HG03175 (cell line): Measurements from ENCODE around the gene MOCS1.

ENCODE experiments used
- ATAC-seq: cut with Tn5 transposase; IDR thresholded peaks from one replicate; pipeline ENCODE4 v1.9.1; 2021; ENCODE audit warnings: mild to moderate bottlenecking, moderate library complexity; ENCODE audit not compliant: unreplicated experiment

The MOCS1 gene

DNA sequence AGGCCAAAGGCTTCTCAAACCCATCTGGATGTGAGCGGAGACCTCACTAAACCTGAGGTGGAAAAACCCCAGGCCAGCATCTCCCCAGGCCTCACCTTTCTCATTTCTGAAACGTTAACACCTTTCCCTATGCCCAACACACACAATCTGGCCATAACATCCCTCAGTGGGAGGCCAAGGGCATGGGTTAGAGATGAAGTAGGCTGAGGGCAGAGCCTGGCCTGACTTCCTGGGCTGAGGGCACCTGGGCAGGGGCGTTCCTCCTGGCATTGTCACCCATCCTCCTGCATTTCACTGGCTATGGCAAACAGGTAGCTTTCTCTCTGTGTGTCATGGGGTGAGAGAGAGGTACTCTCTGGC, 8.4 kb downstream of the MOCS1 start:
- ATAC-seq, result no peak

DNA sequence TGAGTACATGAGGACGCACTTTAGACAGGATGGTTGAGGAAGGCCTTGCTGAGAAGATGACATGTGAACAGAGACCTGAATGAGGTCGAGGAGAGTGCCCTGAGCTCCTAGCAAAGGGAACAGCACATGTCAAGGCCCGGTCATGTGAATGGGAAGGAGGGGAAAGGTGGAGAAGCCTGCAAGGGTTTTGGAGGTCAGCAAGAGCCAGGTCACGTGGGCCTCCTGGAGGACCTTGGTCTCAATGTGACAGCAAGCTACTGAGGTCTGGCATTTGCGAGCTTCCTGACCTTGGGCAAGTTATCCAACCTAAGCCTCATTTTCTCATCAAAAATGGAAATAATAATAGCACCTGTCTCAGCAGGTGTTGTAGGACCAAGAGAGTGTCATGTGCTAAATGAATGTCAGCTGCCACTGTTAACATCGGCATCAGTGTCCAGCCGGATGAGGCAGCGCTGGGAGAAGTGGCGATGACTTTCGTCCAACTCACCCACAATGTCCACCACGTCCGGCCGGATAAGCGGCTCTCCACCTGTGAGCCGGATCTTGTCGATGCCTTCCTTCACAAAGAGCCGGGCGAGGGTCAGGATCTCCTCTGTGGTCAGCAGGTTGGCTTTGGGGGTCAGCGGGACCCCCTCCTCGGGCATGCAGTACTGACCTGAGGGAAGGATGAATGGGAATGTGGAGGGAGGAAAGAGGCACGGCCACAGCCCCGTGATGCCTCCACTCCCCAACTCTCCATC, 8.9 kb downstream of the MOCS1 start:
- no peak for ATAC-seq

DNA sequence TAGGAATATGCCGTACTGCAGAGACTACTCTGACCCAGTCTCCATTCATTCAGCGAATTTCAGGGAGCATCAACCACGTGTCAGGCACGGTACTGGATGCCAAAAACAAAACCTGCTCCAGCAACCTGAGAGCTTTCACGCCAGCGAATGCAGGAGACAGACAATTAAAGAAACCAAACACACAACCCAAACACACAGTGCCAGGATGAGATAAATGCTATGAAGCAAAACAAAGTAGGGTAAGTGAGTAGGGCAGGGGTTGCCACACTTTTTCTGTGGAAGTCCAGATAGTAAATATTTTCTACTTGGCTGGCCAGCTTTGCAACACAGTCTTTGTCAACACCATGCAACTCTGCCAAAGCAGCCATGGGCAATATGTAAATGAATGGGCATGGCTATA, 10.0 kb downstream of the MOCS1 start:
- no peak for ATAC-seq

DNA sequence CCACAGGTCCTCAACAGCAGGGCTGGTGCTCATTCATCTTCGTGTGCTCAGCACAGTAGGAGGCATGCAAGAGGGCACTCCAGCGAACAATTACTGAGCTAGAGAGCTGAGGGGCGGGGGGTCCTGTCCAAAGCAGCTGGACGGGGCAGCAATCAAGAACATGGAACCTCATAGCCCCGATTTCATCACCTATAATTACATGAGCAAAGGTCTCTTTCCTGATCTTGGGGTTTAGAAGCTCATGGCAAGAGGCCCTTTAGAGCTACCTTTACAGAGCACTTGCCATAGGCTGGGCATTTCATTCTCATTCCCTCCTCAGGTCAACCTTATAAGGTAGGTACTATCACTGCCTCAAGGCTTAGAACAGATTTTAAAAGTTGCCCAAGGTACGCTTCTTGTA, 10.4 kb downstream of the MOCS1 start:
- ATAC-seq, result no peak

DNA sequence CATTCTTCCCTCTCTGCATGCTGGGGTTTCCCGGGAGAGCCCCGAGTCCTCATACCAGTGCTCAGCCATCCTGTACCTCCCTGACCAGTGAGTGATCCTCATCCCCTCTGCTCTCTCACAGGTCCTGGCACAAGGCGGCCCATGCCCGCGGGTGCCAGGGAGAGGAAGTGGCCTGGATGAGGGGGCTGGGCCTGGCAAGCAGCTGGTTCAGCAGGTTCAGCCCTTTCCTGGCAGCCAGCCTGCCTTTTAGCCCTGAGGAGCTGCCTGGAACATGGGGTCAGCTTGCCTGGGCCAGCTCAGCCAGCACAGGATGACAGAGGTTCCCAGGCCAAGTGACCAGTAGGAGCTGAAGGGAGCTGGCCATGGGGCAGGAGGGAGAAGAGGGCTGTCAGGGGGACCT, 10.9 kb downstream of the MOCS1 start:
- no peak for ATAC-seq

DNA sequence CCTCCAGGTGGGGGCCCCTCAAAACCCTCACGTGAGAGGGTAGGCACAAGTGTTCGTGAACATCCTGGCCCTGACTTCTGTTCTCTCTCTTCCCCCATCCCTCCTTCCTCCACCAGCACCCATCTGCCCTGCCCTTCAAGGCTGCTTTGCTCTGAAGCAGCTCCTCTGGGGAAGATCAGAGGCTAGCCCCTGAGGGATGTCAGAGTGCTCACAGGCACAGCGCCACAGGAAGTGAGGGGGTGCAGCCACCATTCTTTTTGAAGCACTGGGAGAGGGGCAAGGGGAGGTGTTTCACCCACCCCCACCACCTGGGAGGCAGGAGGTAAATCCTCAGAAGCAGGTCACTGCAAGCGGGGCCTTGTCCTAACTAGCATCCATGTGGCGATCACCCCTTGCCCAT, 11.4 kb downstream of the MOCS1 start:
- ATAC-seq, result no peak

DNA sequence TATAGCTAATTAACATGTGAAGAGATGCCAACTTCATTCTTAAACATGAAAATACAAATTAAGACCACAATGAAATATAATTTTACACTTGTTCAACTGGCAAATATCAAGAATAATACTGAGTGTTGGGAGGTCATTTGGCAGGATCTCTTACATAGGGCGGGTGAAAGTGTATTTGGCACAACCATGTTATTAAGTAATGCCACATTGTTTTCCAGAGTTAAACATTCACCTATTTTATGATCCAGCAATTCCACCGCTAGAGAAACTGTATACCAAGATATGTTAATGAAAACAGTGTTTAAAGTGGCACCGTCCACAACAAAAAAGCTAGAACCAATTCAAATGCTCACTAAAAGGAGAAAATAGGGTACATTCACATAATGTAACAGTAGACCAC, 14.1 kb downstream of the MOCS1 start:
- no peak for ATAC-seq

DNA sequence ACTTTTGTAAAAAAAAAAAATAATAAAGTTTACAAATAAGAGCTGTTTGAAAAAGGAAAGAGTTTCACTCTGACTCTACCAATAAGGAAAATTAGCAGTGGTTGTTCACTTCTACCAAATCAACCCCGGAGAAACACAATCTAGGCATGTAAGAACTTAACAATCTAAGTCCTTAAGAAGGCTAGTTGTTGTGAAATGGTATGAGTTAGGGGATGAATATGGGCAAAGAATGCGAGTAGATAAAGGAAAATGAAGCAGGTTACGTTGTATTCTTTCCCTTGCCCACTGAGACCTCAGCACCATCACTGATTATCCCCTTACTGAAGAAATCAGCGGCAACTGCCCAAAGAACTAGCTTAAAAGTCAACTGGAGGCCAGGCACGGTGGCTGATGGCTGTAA, 15.4 kb downstream of the MOCS1 start:
- ATAC-seq, result no peak

DNA sequence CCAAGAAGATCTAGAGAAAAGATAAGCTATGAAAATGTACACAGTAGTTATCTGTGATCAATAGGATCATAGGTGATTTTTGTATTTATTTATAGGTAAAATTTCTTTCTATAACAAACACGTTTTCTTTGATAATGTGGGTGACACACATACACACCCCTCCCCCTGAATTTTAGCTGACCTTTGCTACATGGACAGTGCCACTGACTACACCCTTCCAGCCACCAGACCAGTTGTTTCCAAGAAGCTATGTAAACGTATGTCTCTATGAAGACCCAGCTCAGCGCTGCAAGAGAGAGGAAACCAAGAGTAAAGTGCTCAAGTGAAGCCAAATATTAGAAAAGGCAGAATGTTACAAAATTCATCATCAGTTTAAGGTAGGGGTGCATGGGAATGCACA, 16.3 kb downstream of the MOCS1 start:
- no peak for ATAC-seq

DNA sequence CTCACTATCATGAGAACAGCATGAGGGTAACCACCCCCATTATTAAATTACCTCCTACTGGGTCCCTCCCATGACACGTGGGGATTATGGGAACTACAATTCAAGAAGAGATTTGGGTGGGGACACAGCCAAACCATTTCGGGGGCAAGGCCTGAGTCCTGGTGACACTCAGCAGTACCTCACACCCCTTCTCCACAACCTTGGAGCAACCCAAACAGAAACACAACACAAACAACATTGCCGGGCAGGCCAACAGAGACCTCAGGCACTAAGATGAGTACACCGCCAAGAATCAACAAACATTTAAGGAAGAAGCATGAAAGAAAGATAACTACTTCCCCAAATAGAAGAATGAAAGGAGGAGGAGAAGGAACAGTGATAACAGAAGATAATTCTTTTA, 16.9 kb downstream of the MOCS1 start:
- ATAC-seq, result no peak

DNA sequence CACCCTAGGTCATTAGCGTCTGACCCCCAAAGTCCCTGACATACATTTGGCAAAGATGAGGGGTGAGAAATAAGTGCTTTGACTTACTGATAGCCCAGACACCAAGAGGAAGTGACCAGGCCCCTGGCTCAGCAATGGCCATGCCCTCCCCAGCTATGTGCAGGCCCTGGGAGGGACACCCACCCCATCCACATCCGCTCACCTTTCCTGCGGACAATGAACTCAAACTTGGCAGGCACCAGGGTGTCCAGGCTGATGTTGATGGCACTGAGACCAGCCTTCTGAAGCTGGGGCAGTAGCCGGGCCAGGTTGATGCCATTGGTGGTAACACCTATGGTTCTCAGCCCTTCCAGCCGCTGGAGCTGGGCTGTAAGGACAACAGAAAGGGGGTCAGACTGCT, 18.4 kb downstream of the MOCS1 start:
- ATAC-seq, result no peak

DNA sequence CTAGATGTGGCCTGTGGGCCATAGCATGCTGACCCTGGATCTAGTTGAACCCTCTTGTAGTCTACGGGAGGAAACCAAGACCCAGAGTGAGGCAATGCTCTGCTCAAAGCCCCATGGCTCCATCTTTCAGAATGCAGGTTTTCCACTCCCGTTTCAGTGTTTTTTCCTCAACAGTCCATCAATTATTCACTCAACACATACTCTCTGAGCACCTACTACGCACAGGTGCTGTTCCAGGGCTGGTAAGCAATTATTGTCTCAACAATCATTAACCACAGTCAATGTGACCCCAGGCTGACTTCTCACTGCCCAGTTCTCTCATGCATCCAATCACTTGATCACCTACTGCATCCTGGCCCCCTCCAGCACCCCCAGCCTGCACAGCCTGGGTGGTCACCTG, 20.0 kb downstream of the MOCS1 start:
- no peak for ATAC-seq

DNA sequence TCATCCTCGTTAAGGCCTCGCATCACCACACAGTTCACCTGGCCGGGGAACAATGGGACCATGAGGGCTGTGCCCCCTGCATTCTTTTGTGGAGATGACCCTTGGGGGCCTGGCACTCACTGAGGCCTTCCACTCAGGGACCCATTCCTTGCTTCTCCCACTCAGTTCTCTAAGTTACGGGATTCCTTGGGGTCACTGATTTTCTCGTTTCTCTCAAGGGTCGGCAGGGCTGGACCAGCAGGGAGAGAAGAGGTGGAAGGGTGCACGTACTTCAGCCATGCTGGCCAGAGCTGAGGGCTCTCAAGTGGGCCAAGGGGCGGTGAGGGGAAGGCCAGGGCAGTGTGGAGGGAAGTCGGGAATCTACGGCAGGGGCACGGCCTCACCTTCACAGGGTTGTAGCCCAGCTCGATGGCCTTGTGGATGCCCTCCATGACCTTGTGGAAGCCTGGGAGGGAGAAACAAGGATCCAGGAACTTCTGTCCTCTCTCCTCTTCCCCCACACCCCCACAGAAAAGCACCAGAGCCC, 20.8 kb downstream of the MOCS1 start:
- no peak for ATAC-seq

DNA sequence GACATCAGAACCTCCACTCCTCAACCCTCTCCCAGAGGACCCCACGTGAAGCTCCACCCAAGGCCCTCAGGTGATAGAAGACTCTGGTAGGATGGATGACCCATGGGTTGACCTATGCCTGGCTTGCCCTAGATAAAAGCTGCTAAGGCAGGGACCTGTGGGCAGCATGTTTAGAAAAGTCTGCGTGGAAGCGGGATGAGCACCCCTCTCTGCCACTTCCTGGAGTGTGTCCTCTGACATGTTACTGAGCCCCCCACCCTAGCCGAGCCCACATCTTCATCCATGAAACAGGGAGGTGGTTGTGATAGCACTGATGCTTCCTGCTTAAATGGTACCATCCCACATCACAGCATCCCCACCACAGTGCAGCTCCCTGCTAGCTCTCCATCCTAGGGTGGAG, 21.8 kb downstream of the MOCS1 start:
- ATAC-seq, result no peak

DNA sequence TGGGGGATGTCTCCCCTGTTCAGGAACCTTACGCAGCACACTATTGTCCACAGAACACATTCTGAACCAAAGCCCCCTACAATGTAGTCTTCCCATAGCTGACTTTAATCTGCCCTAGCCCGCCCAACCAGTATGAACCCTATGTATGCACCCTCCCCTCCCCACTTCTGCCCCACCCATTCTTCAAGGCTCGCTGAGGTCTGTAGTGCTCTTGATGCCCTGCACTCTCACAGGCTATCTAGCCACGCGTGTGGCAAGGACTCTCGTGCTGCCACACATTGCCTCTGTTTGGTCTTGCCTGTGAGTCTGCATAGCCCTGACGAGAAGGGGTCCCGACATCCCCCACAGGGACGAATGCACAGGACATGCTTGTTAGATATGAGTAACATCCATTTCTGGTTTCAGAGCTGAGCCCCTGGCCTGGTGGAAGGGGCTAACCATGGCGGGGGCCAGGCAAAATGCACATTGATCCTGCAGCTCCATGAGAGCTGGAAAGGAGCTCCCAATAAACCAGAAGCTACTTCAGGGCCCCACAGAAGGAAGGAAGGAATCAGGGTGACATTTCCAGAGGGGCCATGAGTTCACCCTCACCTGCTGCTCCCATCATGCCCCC, 22.6 kb downstream of the MOCS1 start:
- ATAC-seq, result no peak

DNA sequence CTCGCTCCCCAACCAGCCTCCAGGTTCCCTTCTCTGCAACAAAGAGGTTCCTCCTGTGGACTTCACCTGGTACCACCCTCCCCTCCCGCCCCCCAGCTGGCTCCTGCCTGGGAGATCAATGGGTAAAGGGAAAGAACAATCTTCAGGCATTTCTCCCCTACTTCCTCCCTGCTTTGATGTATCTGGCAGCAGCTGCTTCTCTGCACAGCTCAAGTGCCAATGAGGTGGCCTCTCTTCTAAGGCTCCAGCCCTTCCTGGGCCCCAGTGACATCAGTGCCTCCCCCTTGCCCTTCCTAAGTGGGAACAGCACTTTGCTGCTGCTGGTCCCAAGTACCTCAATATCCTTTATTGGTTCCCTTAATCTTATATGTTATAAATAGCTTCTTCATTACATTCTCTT, 23.5 kb downstream of the MOCS1 start:
- ATAC-seq, result no peak

DNA sequence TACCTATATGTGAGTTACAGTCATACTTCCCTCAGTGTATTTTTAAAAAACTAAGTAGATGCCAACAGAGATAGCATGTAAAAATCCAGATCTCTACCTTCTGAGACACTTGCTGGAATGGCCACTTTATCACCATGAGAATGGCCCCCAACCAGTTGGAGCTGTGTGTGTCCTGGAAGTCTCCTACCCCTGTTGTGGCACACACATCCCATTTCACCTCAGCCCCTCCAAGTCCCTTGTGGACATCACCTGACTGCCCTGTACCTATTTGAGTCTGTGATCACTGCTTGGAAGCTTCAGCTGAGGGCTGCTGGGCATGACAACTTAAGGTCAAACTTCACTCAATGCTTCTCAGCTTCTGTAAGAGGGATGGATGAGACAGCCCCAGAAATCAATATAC, 24.1 kb downstream of the MOCS1 start:
- no peak for ATAC-seq

DNA sequence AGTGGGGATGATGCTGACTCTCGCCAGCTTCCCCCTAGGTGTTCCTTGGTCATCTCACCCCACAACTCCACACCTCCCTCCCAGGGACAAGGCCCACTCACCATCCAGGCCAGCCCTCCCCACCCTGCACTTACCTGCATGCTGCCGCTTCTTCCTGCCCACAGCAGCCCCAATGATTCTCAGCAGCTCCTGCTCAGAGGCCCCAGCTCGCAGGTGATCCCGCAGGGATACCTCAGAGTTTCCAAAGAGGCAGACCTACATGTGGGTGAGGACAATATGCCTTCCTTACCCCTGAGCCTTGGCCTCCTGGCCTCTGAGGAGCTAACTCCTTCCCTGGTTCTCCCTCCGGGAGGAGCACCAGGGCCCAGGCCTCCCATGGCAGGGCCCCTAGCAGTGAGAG, 24.6 kb downstream of the MOCS1 start:
- no peak for ATAC-seq

DNA sequence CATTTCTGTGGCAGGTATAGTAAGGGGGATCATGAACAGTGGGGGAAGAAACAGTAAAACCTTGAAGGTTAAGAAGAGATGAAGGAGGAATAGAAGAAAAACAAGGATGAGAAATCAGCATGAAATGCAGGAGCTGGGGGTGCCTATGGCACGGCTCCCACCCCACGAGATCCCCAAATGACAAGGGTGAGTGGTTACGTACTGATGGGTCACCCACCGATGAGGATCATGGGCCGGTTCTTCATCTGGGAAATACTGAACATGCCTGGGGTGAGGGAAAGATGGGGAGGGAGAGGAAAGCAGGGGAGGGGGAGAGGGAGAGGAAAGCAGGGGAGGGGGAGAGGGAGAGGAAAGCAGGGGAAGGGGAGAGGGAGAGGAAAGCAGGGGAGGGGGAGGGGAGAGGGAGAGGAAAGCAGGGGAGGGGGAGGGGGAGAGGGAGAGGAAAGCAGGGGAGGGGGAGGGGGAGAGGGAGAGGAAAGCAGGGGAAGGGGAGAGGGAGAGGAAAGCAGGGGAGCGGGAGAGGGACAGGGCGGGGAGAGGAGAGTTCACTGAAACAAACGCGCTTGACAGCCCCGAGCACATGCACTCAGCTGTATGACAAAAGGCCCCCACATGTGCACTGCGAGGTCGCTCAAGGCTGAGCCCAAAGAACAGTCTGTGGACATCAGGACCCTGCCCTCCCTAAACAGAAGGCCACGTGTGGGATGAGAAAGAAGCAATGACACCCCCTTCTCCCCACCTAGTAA, 25.3 kb downstream of the MOCS1 start:
- ATAC-seq, result no peak

DNA sequence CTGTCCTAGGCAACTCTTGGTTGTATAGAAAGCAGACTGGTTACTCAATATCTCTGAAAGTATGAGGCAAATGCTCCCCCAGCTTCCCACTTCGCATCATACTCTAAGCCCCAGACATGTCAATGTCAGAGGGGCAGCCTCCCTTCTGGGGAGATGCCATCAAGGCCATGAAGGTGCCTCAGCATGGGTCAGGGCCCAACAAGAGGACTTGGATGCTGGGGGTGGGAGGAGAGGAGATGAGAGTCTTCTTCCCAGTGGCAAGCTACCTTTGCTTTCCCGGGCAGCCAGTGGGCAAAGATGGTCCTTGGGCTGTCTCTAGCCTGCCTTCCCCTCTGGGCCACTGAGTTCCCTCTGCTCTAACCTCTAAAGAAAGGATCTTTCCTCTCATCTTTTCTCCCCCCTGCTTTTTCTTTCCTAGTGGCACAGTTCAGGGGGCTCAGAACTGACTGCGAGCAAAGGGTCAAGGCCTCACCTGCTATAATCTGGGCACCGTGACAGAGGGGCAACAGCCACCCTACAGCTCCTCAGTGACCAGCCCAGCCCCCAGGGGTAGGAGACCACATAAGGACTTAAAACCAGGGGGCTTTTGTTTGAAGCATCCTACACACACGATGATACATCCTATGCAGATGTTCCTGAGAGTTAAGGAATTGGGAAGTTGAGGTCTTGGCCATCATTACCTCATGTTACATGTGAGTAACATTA, 26.2 kb downstream of the MOCS1 start:
- ATAC-seq, result no peak

DNA sequence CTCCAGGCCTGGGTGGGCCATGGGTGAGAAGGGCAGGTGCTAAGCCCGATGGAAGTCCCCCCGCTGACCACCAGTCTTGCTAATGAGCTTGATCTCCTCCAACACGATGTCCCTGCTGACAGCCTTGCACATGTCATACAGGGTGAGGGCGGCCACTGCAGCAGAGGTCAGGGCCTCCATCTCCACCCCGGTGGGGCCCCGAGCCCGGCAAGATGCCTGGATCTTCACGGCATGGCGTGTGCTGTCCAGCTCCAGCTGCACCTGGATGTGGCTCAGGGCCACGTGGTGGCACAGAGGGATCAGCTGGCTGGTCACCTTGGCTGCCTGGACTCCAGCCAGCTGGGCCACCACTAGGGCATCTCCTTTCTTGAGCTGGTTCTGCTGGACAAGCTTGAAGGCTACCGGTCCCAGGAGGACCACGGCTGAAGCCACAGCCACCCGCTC, 27.9 kb downstream of the MOCS1 start:
- no peak for ATAC-seq

DNA sequence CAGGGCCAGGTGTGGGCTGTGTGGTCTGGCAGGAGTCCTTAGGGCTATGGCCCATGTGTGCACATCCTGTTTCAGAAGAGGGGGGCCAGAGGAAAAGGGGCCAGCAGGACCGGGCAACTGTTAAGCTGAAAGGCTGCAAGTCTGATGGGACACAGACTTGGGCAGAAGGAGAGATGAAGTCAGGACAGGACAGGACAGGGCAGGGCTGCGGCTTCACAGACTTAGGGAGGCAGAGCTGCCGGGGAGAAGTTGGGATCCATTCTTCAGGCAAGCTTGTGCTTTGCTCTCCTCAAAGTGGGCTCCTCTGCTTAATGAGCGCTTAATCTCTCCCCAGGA, 28.7 kb downstream of the MOCS1 start:
- no peak for ATAC-seq
